Loucy (cell line): ENCODE measurements around the gene MYH3.

Source experiments
- H2AFZ ChIP-seq: fragments of 200-600 bp; sonication (generic); 2 replicates; pipeline ENCODE4 v1.6.0; 2016; ENCODE audit warnings: antibody characterized with exemption, mild to moderate bottlenecking, low read length, moderate library complexity
- H3F3A ChIP-seq: fragments of 200-600 bp; 2 replicates; pipeline ENCODE4 v1.6.0; 2016; ENCODE audit warnings: antibody characterized with exemption, low read depth, mild to moderate bottlenecking
- H3K27me3 ChIP-seq: fragments of 200-600 bp; sonication (generic); 2 replicates; pipeline ENCODE4 v1.6.1; 2014; ENCODE audit warnings: low read length, mild to moderate bottlenecking; ENCODE audit not compliant: insufficient read depth, poor library complexity, severe bottlenecking
- H3K36me3 ChIP-seq: fragments of 200-600 bp; sonication (generic); 2 replicates; pipeline ENCODE4 v1.6.1; 2016; ENCODE audit warnings: low read length; ENCODE audit not compliant: insufficient read depth
- H3K4me1 ChIP-seq: fragments of 200-600 bp; sonication (generic); 2 replicates; pipeline ENCODE4 v1.5.1; 2014; ENCODE audit warnings: low read length, mild to moderate bottlenecking; ENCODE audit not compliant: insufficient read depth, poor library complexity, severe bottlenecking
- H3K4me2 ChIP-seq: fragments of 200-600 bp; sonication (generic); 2 replicates; pipeline ENCODE4 v1.6.0; 2014; ENCODE audit warnings: antibody characterized with exemption, low read length, low read depth, mild to moderate bottlenecking; ENCODE audit not compliant: poor library complexity, severe bottlenecking
- H3K4me3 ChIP-seq: fragments of 200-600 bp; sonication (generic); 2 replicates; pipeline ENCODE4 v1.5.1; 2014; ENCODE audit warnings: low read length, mild to moderate bottlenecking, mixed read lengths; ENCODE audit not compliant: poor library complexity, severe bottlenecking
- H3K79me2 ChIP-seq: fragments of 200-600 bp; sonication (generic); 2 replicates; pipeline ENCODE4 v1.6.1; 2014; ENCODE audit warnings: low read length; ENCODE audit not compliant: insufficient read depth
- H3K9ac ChIP-seq: fragments of 200-600 bp; sonication (generic); 2 replicates; pipeline ENCODE4 v1.6.0; 2014; ENCODE audit warnings: mild to moderate bottlenecking, low read depth, low read length, moderate library complexity; ENCODE audit not compliant: poor library complexity, severe bottlenecking
- H3K9me2 ChIP-seq: fragments of 200-600 bp; sonication (generic); replicated peaks from 2 replicates; pipeline ENCODE4 v1.6.1; 2016; ENCODE audit warnings: low read depth, low read length, mixed read lengths
- H3K9me3 ChIP-seq: fragments of 200-600 bp; sonication (generic); 2 replicates; pipeline ENCODE4 v1.6.1; 2014; ENCODE audit warnings: mild to moderate bottlenecking, antibody characterized with exemption, low read length, low read depth; ENCODE audit not compliant: insufficient read depth
- H4K20me1 ChIP-seq: fragments of 200-600 bp; sonication (generic); 2 replicates; pipeline ENCODE4 v1.6.0; 2014; ENCODE audit warnings: antibody characterized with exemption, low read length, mild to moderate bottlenecking; ENCODE audit not compliant: insufficient read depth, poor library complexity, severe bottlenecking
- EZH2phosphoT487 ChIP-seq: fragments of 200-600 bp; IDR thresholded peaks from 2 replicates; pipeline ENCODE4 v1.6.1; 2018; ENCODE audit warnings: antibody characterized with exemption, mild to moderate bottlenecking, moderate library complexity, borderline replicate concordance
- TF ChIP-seq, protein P1 (sequence below): fragments of 200-600 bp; sonication (generic); conservative IDR thresholded peaks from 2 replicates; pipeline ENCODE4 v1.5.1; 2014; ENCODE audit warnings: mild to moderate bottlenecking, antibody characterized with exemption, low read length

MYH3 gene

DNA sequence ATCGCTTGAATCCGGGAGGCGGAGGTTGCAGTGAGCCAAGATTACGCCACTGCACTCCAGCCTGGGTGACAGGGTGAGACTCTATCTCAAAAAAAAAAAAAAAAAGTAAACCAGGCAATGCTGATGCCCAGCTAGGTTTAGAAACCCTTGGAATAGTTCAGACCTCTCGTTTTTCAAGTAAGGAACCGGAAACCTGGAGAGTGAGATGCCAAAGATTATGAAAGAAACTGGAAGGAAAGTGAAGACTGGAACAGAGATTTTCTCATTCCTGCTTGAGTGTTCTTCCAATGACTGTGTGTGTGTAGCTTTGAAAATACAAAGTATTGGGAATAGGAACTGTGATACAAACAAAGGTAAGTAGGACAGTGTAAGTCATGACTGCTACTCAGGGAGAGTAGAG lies 35.7 kb downstream of the MYH3 start:
- H3K4me2 ChIP-seq: no peak overlapping the region
- H3K9me2 ChIP-seq: no peaks in the 10 kb centered on the region
- H3K79me2 ChIP-seq: no peaks in the 10 kb centered on the region
- no peaks in the 10 kb centered on the region for H3K36me3 ChIP-seq
- no peaks in the 10 kb centered on the region for H4K20me1 ChIP-seq
- no peak overlapping the region for H2AFZ ChIP-seq
- no peaks in the 10 kb centered on the region for H3F3A ChIP-seq
- H3K4me3 ChIP-seq: no peak overlapping the region
- peaks cover 7% of the 10 kb centered on the region for H3K4me1 ChIP-seq
- TF ChIP-seq, protein P1, sequence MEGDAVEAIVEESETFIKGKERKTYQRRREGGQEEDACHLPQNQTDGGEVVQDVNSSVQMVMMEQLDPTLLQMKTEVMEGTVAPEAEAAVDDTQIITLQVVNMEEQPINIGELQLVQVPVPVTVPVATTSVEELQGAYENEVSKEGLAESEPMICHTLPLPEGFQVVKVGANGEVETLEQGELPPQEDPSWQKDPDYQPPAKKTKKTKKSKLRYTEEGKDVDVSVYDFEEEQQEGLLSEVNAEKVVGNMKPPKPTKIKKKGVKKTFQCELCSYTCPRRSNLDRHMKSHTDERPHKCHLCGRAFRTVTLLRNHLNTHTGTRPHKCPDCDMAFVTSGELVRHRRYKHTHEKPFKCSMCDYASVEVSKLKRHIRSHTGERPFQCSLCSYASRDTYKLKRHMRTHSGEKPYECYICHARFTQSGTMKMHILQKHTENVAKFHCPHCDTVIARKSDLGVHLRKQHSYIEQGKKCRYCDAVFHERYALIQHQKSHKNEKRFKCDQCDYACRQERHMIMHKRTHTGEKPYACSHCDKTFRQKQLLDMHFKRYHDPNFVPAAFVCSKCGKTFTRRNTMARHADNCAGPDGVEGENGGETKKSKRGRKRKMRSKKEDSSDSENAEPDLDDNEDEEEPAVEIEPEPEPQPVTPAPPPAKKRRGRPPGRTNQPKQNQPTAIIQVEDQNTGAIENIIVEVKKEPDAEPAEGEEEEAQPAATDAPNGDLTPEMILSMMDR: no peak
- no peak for TF ChIP-seq EZH2phosphoT487
- no peaks in the 10 kb centered on the region for H3K9me3 ChIP-seq
- no peak overlapping the region for H3K9ac ChIP-seq
- no peaks in the 10 kb centered on the region for H3K27me3 ChIP-seq

DNA sequence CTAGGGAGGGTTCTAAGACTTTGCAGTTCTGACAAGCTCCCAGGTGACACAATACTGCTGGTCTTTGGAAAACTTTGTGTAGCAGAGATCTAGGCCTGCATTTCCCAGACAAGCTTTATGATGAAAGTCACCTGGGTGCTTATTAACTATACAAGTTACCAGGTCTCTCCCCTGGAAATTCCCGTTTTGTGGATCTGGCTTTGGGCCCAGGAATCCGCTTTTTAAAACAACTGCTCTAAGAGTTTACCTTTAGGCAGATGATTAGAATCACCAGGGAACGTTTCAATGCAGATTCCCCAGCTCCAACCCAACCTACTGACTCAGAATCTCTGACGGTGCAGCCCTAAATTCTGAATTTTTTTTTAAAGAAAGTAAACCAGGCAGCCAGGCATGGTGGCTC lies 36.3 kb downstream of the MYH3 start:
- Histone ChIP-seq H4K20me1 (no peaks in the 10 kb centered on the region), H3K79me2 (no peaks in the 10 kb centered on the region), H3K36me3 (no peaks in the 10 kb centered on the region), H2AFZ (no peak overlapping the region), H3K9me2 (no peaks in the 10 kb centered on the region), H3K4me3 (no peak overlapping the region), H3K9me3 (no peaks in the 10 kb centered on the region), H3K4me2 (no peak overlapping the region), H3F3A (no peaks in the 10 kb centered on the region), H3K4me1 (peaks cover 7% of the 10 kb centered on the region), H3K27me3 (no peaks in the 10 kb centered on the region), H3K9ac (no peak overlapping the region)
- no peak for TF ChIP-seq EZH2phosphoT487
- TF ChIP-seq, protein P1: no peak

DNA sequence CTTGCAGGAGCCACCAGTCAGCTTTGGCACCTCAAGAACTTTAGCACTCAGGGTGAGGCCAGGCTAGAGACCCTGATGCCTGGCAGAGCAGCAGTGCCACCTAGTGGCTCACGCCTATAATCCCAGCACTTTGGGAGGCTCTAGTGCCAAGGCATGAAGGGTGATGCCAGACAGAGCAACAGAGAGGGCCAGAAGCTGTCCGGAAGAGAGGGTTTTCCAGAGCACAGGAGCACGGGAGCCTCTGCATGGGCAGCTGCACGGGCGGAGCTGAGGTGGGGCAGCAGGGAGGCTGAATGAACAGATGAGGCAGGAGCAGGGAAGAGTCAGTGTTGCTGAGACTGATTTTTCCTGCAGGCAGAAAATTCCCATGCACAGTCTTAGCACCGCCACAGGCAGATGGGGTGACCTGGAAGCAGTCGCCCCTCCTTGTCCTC lies 38.9 kb downstream of the MYH3 start:
- Histone ChIP-seq H4K20me1 (no peaks in the 10 kb centered on the region), H3K4me2 (no peak overlapping the region), H3K4me3 (no peak overlapping the region), H3K9me3 (no peaks in the 10 kb centered on the region), H3K9me2 (no peaks in the 10 kb centered on the region), H2AFZ (peak overlapping the region; percentile 85), H3K79me2 (no peaks in the 10 kb centered on the region), H3F3A (no peaks in the 10 kb centered on the region), H3K4me1 (peaks cover 7% of the 10 kb centered on the region), H3K36me3 (no peaks in the 10 kb centered on the region), H3K27me3 (no peaks in the 10 kb centered on the region), H3K9ac (no peak overlapping the region)
- TF ChIP-seq, protein P1: peak; percentile 93
- no peak for TF ChIP-seq EZH2phosphoT487
